Measurements from ENCODE around the gene ALDOC.

ALDOC gene

GRCh38 chr17:28533091-28533807 is 43.4 kb downstream of the ALDOC start:
- in situ Hi-C loops (cut with MboI; ENCODE audit: low sequenced_read_pairs) = no loop called here

GRCh38 chr17:28532050-28532960 is 44.4 kb downstream of the ALDOC start:
- in situ Hi-C loops (cut with MboI; ENCODE audit: low sequenced_read_pairs) = no loop called here

GRCh38 chr17:28530926-28531325 is 45.8 kb downstream of the ALDOC start:
- in situ Hi-C loops (cut with MboI; ENCODE audit: low sequenced_read_pairs) = no loop called here

- in situ Hi-C loops (cut with MboI; ENCODE audit: low sequenced_read_pairs) = no loop called here
Measured at GRCh38 chr17:28530250-28530649, 46.4 kb downstream of the ALDOC start.

GRCh38 chr17:28529013-28529400 is 47.7 kb downstream of the ALDOC start:
- in situ Hi-C loops (cut with MboI; ENCODE audit: low sequenced_read_pairs) = no loop called here

- in situ Hi-C loops (cut with MboI; ENCODE audit: low sequenced_read_pairs) = no loop called here
Measured at GRCh38 chr17:28528327-28529012, 48.2 kb downstream of the ALDOC start.

GRCh38 chr17:28527859-28528258 is 48.8 kb downstream of the ALDOC start:
- in situ Hi-C loops (cut with MboI; ENCODE audit: low sequenced_read_pairs) = no loop called here

GRCh38 chr17:28527181-28527681 is 49.5 kb downstream of the ALDOC start:
- in situ Hi-C loops (cut with MboI; ENCODE audit: low sequenced_read_pairs) = no loop called here

GRCh38 chr17:28526381-28526780 is 50.3 kb downstream of the ALDOC start:
- in situ Hi-C loops (cut with MboI; ENCODE audit: low sequenced_read_pairs) = no loop called here

GRCh38 chr17:28524476-28525424 is 51.9 kb downstream of the ALDOC start:
- in situ Hi-C loops (cut with MboI; ENCODE audit: low sequenced_read_pairs) = no loop called here

GRCh38 chr17:28523876-28524275 is 52.8 kb downstream of the ALDOC start:
- in situ Hi-C loops (cut with MboI; ENCODE audit: low sequenced_read_pairs) = no loop called here

GRCh38 chr17:28523186-28523585 is 53.5 kb downstream of the ALDOC start:
- in situ Hi-C loops (cut with MboI; ENCODE audit: low sequenced_read_pairs) = no loop called here

Measured in hTERT RPE-1 (cell line).